ENCODE results near the gene TFAP2A. TPM values are rescaled to one million over a fixed set of nuclear protein-coding genes. Genes with fewer than 3 reads are reported as not detected.
A peak's percentile ranks its signal among the peaks of the same experiment; 100 is the strongest.

The TFAP2A gene
- total RNA-seq, 1 experiment from 2014 or later: 0.42 TPM

DNA sequence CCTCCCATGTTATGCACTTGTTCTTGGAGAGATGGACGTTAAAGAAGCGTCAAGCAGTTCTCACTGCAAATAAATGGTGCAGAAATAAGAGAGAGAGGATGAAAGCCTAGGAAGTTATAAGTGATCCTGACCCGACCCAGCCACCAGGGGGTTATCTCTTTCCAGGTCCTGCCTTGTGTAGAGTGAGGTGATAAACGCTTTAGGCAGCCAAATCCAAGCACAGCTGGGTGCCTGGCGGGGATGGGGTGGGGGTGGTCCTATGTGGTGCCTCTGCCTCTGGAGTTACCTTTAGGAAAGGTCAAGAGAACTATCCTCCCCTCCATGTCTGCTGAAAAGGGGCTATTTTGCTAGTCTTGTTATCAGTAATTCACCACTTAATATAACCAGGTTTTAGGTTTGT, 9.2 kb upstream of the TFAP2A start:
- TF ChIP-seq, protein P1, sequence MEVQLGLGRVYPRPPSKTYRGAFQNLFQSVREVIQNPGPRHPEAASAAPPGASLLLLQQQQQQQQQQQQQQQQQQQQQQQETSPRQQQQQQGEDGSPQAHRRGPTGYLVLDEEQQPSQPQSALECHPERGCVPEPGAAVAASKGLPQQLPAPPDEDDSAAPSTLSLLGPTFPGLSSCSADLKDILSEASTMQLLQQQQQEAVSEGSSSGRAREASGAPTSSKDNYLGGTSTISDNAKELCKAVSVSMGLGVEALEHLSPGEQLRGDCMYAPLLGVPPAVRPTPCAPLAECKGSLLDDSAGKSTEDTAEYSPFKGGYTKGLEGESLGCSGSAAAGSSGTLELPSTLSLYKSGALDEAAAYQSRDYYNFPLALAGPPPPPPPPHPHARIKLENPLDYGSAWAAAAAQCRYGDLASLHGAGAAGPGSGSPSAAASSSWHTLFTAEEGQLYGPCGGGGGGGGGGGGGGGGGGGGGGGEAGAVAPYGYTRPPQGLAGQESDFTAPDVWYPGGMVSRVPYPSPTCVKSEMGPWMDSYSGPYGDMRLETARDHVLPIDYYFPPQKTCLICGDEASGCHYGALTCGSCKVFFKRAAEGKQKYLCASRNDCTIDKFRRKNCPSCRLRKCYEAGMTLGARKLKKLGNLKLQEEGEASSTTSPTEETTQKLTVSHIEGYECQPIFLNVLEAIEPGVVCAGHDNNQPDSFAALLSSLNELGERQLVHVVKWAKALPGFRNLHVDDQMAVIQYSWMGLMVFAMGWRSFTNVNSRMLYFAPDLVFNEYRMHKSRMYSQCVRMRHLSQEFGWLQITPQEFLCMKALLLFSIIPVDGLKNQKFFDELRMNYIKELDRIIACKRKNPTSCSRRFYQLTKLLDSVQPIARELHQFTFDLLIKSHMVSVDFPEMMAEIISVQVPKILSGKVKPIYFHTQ (CRISPR knock-in tag; IDR thresholded peaks at IDR 0.05): no peak
- TF ChIP-seq, protein P2, sequence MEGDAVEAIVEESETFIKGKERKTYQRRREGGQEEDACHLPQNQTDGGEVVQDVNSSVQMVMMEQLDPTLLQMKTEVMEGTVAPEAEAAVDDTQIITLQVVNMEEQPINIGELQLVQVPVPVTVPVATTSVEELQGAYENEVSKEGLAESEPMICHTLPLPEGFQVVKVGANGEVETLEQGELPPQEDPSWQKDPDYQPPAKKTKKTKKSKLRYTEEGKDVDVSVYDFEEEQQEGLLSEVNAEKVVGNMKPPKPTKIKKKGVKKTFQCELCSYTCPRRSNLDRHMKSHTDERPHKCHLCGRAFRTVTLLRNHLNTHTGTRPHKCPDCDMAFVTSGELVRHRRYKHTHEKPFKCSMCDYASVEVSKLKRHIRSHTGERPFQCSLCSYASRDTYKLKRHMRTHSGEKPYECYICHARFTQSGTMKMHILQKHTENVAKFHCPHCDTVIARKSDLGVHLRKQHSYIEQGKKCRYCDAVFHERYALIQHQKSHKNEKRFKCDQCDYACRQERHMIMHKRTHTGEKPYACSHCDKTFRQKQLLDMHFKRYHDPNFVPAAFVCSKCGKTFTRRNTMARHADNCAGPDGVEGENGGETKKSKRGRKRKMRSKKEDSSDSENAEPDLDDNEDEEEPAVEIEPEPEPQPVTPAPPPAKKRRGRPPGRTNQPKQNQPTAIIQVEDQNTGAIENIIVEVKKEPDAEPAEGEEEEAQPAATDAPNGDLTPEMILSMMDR (IDR thresholded peaks at IDR 0.05): 0 out of 2 replicates have a peak, but pooled peaks have one; percentile 14
- Mint-ChIP-seq H3K27ac (no peak overlapping the region), H3K9me3 (no peaks in the 10 kb centered on the region), H3K4me3 (no peak overlapping the region), H3K4me1 (peaks cover 59% of the 10 kb centered on the region), H3K36me3 (no peaks in the 10 kb centered on the region), H3K27me3 (ENCODE audit: low read depth) (peaks cover 99% of the 10 kb centered on the region)
- DNase-seq (ENCODE audit: low spot score) (peak; percentile 29), ATAC-seq (no peak)
- CTCF ChIA-PET: interaction anchor here (0.7 to 5.9 kb wide), 3 partner anchors 10 to 42 kb away, joined by 3 to 54 read pairs (median 17); partner anchors contain the start of gene TFAP2A
- POLR2A ChIA-PET: no interaction called here

DNA sequence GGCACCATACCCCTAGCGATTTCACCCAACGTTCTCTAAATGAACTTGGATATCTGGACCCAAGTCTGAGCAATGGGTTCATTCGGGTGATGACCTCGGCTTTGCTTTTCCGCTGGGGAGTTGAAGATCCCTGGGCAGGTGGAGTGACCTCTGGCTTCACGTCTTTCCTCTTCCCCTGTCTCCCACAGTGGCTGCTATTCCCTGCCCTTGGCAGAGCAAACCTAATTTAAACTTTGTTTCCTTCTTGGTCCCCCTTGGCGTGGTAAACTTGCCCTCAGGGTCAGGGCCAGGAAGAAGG, 7.8 kb upstream of the TFAP2A start:
- Mint-ChIP-seq H3K27ac (no peak overlapping the region), H3K4me3 (0 out of 2 replicates have a peak overlapping the region, but pooled peaks have one; percentile 2), H3K27me3 (ENCODE audit: low read depth) (peaks cover 100% of the 10 kb centered on the region), H3K36me3 (no peaks in the 10 kb centered on the region), H3K4me1 (peaks cover 69% of the 10 kb centered on the region), H3K9me3 (no peaks in the 10 kb centered on the region)
- ATAC-seq (no peak), DNase-seq (ENCODE audit: low spot score) (no peak)
- TF ChIP-seq ESRRA (CRISPR knock-in tag; IDR thresholded peaks at IDR 0.05; ENCODE audit: borderline replicate concordance) (no peak), FOXK1 (CRISPR knock-in tag; IDR thresholded peaks at IDR 0.05) (no peak), ZNF671 (CRISPR knock-in tag; IDR thresholded peaks at IDR 0.05) (no peak), CREB1 (CRISPR knock-in tag; IDR thresholded peaks at IDR 0.05) (no peak), TP53 (CRISPR knock-in tag; IDR thresholded peaks at IDR 0.05) (no peak)
- TF ChIP-seq, protein P3, sequence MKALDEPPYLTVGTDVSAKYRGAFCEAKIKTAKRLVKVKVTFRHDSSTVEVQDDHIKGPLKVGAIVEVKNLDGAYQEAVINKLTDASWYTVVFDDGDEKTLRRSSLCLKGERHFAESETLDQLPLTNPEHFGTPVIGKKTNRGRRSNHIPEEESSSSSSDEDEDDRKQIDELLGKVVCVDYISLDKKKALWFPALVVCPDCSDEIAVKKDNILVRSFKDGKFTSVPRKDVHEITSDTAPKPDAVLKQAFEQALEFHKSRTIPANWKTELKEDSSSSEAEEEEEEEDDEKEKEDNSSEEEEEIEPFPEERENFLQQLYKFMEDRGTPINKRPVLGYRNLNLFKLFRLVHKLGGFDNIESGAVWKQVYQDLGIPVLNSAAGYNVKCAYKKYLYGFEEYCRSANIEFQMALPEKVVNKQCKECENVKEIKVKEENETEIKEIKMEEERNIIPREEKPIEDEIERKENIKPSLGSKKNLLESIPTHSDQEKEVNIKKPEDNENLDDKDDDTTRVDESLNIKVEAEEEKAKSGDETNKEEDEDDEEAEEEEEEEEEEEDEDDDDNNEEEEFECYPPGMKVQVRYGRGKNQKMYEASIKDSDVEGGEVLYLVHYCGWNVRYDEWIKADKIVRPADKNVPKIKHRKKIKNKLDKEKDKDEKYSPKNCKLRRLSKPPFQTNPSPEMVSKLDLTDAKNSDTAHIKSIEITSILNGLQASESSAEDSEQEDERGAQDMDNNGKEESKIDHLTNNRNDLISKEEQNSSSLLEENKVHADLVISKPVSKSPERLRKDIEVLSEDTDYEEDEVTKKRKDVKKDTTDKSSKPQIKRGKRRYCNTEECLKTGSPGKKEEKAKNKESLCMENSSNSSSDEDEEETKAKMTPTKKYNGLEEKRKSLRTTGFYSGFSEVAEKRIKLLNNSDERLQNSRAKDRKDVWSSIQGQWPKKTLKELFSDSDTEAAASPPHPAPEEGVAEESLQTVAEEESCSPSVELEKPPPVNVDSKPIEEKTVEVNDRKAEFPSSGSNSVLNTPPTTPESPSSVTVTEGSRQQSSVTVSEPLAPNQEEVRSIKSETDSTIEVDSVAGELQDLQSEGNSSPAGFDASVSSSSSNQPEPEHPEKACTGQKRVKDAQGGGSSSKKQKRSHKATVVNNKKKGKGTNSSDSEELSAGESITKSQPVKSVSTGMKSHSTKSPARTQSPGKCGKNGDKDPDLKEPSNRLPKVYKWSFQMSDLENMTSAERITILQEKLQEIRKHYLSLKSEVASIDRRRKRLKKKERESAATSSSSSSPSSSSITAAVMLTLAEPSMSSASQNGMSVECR (CRISPR knock-in tag; IDR thresholded peaks at IDR 0.05; ENCODE audit: borderline replicate concordance): no peak
- TF ChIP-seq, protein P1 (CRISPR knock-in tag; IDR thresholded peaks at IDR 0.05): no peak
- POLR2A ChIA-PET: interaction anchor here (1.1 kb wide), 1 partner anchor 8 kb away, joined by 3 read pairs; the partner anchor contains the start of gene TFAP2A
- CTCF ChIA-PET: interaction anchor here (0.5 to 5.9 kb wide), 11 partner anchors 9 to 1439 kb away, joined by 3 to 54 read pairs (median 13); partner anchors contain the start of gene TFAP2A

Data from WTC11 (cell line).